ENCODE measurements around the gene PCAT6.
"Not testable (repeated sequence)": the region's sequence is repeated elsewhere in the genome, so short reads cannot be mapped to it uniquely, and the experiment has no call there.

The PCAT6 gene

GRCh38 chr1:202791077-202791747, 19.5 kb upstream of the PCAT6 start:
- H3K4me3 ChIP-seq (replicated peaks; ENCODE audit: low read depth, low read length) = no peak overlapping the region
- TF ChIP-seq, protein P1, sequence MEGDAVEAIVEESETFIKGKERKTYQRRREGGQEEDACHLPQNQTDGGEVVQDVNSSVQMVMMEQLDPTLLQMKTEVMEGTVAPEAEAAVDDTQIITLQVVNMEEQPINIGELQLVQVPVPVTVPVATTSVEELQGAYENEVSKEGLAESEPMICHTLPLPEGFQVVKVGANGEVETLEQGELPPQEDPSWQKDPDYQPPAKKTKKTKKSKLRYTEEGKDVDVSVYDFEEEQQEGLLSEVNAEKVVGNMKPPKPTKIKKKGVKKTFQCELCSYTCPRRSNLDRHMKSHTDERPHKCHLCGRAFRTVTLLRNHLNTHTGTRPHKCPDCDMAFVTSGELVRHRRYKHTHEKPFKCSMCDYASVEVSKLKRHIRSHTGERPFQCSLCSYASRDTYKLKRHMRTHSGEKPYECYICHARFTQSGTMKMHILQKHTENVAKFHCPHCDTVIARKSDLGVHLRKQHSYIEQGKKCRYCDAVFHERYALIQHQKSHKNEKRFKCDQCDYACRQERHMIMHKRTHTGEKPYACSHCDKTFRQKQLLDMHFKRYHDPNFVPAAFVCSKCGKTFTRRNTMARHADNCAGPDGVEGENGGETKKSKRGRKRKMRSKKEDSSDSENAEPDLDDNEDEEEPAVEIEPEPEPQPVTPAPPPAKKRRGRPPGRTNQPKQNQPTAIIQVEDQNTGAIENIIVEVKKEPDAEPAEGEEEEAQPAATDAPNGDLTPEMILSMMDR (IDR thresholded peaks at IDR 0.05; ENCODE audit: low read depth, low read length, missing control alignments) = no peak
- no peak for DNase-seq (ENCODE audit: extremely low read depth, low read depth)

GRCh38 chr1:202794051-202794740, 16.6 kb upstream of the PCAT6 start:
- DNase-seq (ENCODE audit: extremely low read depth, low read depth) = no peak
- TF ChIP-seq, protein P1 (IDR thresholded peaks at IDR 0.05; ENCODE audit: low read depth, low read length, missing control alignments) = no peak
- no peak overlapping the region for H3K4me3 ChIP-seq (replicated peaks; ENCODE audit: low read depth, low read length)

GRCh38 chr1:202794931-202795330, 15.8 kb upstream of the PCAT6 start:
- not testable (repeated sequence) for DNase-seq (ENCODE audit: extremely low read depth, low read depth); H3K4me3 ChIP-seq (replicated peaks; ENCODE audit: low read depth, low read length)

DNA sequence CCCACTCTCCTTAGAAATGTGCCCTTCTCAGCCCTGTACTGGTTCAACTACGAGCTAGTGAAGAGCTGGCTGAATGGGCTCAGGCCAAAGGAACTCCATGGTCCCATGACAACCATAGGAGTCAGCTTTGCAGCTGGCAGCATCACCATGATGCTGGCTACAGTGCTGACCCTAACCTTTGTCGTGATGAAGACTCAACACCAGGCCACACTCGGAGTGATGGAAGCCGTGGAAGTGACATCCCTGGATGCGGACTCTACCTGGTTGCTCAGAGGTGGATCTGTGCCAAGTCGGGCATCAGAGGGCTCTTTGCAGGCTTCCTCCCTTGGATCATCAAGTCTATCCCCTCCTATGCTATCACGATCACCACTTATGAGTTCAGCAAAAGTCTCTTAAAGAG, 14.1 kb upstream of the PCAT6 start:
- H3K4me3 ChIP-seq (replicated peaks; ENCODE audit: low read depth, low read length) = no peak overlapping the region
- TF ChIP-seq, protein P1 (IDR thresholded peaks at IDR 0.05; ENCODE audit: low read depth, low read length, missing control alignments) = no peak
- DNase-seq (ENCODE audit: extremely low read depth, low read depth) = no peak

DNA sequence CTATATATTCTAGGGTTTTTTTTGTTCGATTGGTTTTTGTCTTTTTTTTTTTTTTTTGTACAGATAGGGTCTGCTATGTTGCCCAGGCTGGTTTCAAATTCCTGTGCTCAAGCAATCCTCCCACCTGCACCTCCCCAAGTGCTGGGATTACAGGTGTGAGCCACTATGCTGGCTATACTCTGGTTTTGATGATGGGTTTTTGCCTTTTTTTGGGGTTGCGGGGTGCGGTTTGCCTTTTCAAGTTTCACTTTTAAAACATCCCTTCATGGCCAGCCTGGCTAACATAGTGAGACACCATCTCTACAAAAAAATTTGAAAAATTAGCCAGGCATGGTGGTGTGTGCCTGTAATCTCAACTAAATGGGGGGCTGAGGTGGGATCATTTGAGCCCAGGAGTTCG, 12.5 kb upstream of the PCAT6 start:
- no peak for DNase-seq (ENCODE audit: extremely low read depth, low read depth)
- no peak overlapping the region for H3K4me3 ChIP-seq (replicated peaks; ENCODE audit: low read depth, low read length)
- TF ChIP-seq, protein P1 (IDR thresholded peaks at IDR 0.05; ENCODE audit: low read depth, low read length, missing control alignments) = no peak

GRCh38 chr1:202798792-202799331, 11.9 kb upstream of the PCAT6 start:
- TF ChIP-seq, protein P1 (IDR thresholded peaks at IDR 0.05; ENCODE audit: low read depth, low read length, missing control alignments) = no peak
- no peak overlapping the region for H3K4me3 ChIP-seq (replicated peaks; ENCODE audit: low read depth, low read length)
- DNase-seq (ENCODE audit: extremely low read depth, low read depth) = no peak

- DNase-seq (ENCODE audit: extremely low read depth, low read depth) = no peak
- TF ChIP-seq, protein P1 (IDR thresholded peaks at IDR 0.05; ENCODE audit: low read depth, low read length, missing control alignments) = no peak
Observed at GRCh38 chr1:202800742-202801141, 10.0 kb upstream of the PCAT6 start.

More at GRCh38 chr1:202800742-202801141, 10.0 kb upstream of the PCAT6 start:
- H3K4me3 ChIP-seq (replicated peaks; ENCODE audit: low read depth, low read length) = no peak overlapping the region
